Fibroblast of lung (primary cell): Measurements from ENCODE around the gene TMEM222. TPM values are rescaled to one million over a fixed set of nuclear protein-coding genes. Genes with fewer than 3 reads are reported as not detected.

ENCODE experiments used
- DNase-seq, 2 donors: peaks; one replicate each; pipeline versions ENCODE4 v3.0.0 to v3.0.0-alpha.2; 2010; ENCODE audit warnings: low read depth in 2 of 2
- H2AFZ ChIP-seq: 2 replicates; pipeline ENCODE4 v1.5.1; 2012; ENCODE audit warnings: low read length, control low read depth, inconsistent platforms
- H3K27ac ChIP-seq: 2 replicates; pipeline ENCODE4 v1.5.1; 2011; ENCODE audit warnings: low read length, control low read depth; ENCODE audit not compliant: insufficient read depth
- H3K27me3 ChIP-seq: 2 replicates; pipeline ENCODE4 v1.5.1; 2011; ENCODE audit warnings: mild to moderate bottlenecking, low read length; ENCODE audit not compliant: control insufficient read depth, insufficient read depth
- H3K36me3 ChIP-seq: 2 replicates; pipeline ENCODE4 v1.5.1; 2011; ENCODE audit warnings: low read length; ENCODE audit not compliant: control insufficient read depth, insufficient read depth
- H3K4me1 ChIP-seq: 2 replicates; pipeline ENCODE4 v1.5.1; 2011; ENCODE audit warnings: low read length; ENCODE audit not compliant: control insufficient read depth, insufficient read depth; ENCODE audit errors: extremely low read depth
- H3K4me2 ChIP-seq: 2 replicates; pipeline ENCODE4 v1.5.1; 2011; ENCODE audit warnings: low read length, control low read depth; ENCODE audit not compliant: insufficient read depth; ENCODE audit errors: extremely low read depth
- H3K4me3 ChIP-seq, 4 experiments: fragments of 200-600 bp in 1 of 4; sonication (generic) in 1 of 4; replicated peaks in 1 of 4; 2 replicates each; pipeline ENCODE4 v1.5.1; 2011 to 2016; ENCODE audit warnings: low read length in 4 of 4, low read depth in 3 of 4, mild to moderate bottlenecking in 3 of 4, control low read depth in 2 of 4, inconsistent platforms in 1 of 4, mixed read lengths in 1 of 4; ENCODE audit not compliant: insufficient read depth in 1 of 4; ENCODE audit errors: control extremely low read depth in 1 of 4
- H3K79me2 ChIP-seq: 2 replicates; pipeline ENCODE4 v1.5.1; 2012; ENCODE audit warnings: mild to moderate bottlenecking, low read length, inconsistent platforms; ENCODE audit not compliant: control insufficient read depth, insufficient read depth
- H3K9ac ChIP-seq: 2 replicates; pipeline ENCODE4 v1.5.1; 2011; ENCODE audit warnings: mild to moderate bottlenecking, low read length, control low read depth; ENCODE audit not compliant: insufficient read depth
- H3K9me3 ChIP-seq: 2 replicates; pipeline ENCODE4 v1.5.1; 2012; ENCODE audit warnings: low read depth, low read length; ENCODE audit not compliant: control insufficient read depth, insufficient read depth
- H4K20me1 ChIP-seq: 2 replicates; pipeline ENCODE4 v1.5.1; 2011; ENCODE audit warnings: low read length; ENCODE audit not compliant: control insufficient read depth, insufficient read depth; ENCODE audit errors: extremely low read depth
- EZH2 ChIP-seq: IDR thresholded peaks from 2 replicates; pipeline ENCODE4 v1.5.1; 2012; ENCODE audit warnings: low read length, control low read depth, mild to moderate bottlenecking; ENCODE audit errors: missing control alignments
- polyA plus RNA-seq, 2 donors: library from polyadenylated mRNA; depleted of rRNA in 1 of 2; stranded (reverse) in 1 of 2; unstranded in 1 of 2; fragments of >200 nt; gene quantifications; 2 replicates each; pipeline ENCODE4 v1.2.1, GENCODE V29; 2011 to 2012; ENCODE audit warnings: missing spikeins in 1 of 2
- total RNA-seq: library from RNA; depleted of rRNA; stranded (reverse); fragments of >200 nt; gene quantifications from 2 replicates; pipeline ENCODE4 v1.2.1, GENCODE V29; 2014
- TF ChIP-seq, protein P1 (sequence below), 2 donors: IDR thresholded peaks in 1 of 2; conservative IDR thresholded peaks in 1 of 2; 1 replicate in 1 of 2; 2 replicates in 1 of 2; pipeline ENCODE4 v1.5.1; 2011 to 2012; ENCODE audit warnings: low read length in 2 of 2, control low read depth in 1 of 2, inconsistent platforms in 1 of 2, low read depth in 1 of 2, mild to moderate bottlenecking in 1 of 2

The TMEM222 gene
- total and polyA plus RNA-seq, 2 donors (not counting 1 experiment from before 2014, with no cell fraction given): 21.6 to 37.1 TPM

DNA sequence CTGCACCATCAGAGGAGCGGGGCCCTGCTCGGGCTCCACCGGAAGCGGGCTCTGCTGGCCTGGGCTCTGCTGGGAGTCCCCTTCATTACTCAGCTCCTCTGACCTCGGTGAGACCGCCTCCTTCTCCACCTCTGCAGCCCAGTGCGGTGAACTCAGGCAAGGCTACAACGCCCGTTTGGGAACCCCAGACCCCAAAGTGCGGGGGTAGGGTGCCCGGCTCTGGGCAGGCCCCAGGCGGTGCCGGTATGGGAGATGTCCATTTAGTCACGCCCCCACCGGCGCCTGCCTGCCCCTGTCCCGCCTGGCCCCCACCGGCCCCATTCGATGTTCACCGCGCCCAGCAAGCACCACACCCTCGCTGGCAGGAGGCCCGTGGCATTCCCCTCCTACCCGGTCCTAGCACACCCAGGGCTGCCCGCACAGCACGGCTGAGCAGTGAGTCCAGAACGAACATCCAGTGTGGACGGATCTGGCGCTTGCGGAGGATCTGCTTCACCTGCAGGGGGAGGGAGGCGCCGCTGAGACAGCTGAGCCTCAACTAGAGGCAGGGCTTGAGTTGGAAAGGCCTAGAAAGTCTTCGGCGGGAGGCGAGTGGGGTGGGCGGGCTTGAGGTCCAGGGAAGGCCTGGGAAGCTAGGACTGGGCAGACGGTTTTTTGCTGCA is 34.8 kb downstream of the TMEM222 start:
- Histone ChIP-seq H3K79me2 (no peaks in the 10 kb centered on the region), H3K9me3 (no peaks in the 10 kb centered on the region)
- TF ChIP-seq, protein P1, sequence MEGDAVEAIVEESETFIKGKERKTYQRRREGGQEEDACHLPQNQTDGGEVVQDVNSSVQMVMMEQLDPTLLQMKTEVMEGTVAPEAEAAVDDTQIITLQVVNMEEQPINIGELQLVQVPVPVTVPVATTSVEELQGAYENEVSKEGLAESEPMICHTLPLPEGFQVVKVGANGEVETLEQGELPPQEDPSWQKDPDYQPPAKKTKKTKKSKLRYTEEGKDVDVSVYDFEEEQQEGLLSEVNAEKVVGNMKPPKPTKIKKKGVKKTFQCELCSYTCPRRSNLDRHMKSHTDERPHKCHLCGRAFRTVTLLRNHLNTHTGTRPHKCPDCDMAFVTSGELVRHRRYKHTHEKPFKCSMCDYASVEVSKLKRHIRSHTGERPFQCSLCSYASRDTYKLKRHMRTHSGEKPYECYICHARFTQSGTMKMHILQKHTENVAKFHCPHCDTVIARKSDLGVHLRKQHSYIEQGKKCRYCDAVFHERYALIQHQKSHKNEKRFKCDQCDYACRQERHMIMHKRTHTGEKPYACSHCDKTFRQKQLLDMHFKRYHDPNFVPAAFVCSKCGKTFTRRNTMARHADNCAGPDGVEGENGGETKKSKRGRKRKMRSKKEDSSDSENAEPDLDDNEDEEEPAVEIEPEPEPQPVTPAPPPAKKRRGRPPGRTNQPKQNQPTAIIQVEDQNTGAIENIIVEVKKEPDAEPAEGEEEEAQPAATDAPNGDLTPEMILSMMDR (conservative IDR thresholded peaks at IDR 0.05 in 1 of 2, IDR thresholded peaks at IDR 0.05 in 1 of 2; ENCODE audit: low read depth in 1 of 2, low read length in 2 of 2): no peak
- no peak for TF ChIP-seq EZH2

GRCh38 chr1:27357281-27358037 is 35.5 kb downstream of the TMEM222 start:
- peak; percentile 45 to 48 for DNase-seq
- Histone ChIP-seq H3K9ac (no peak overlapping the region), H3K27me3 (no peaks in the 10 kb centered on the region), H3K4me2 (no peak overlapping the region), H2AFZ (no peak overlapping the region), H3K4me3 (no peak overlapping the region), H3K79me2 (no peaks in the 10 kb centered on the region), H3K27ac (no peak overlapping the region), H3K4me1 (no peaks in the 10 kb centered on the region), H3K36me3 (peaks cover 32% of the 10 kb centered on the region), H4K20me1 (no peaks in the 10 kb centered on the region), H3K9me3 (no peaks in the 10 kb centered on the region)
- TF ChIP-seq, protein P1 (conservative IDR thresholded peaks at IDR 0.05 in 1 of 2, IDR thresholded peaks at IDR 0.05 in 1 of 2; ENCODE audit: low read depth in 1 of 2, low read length in 2 of 2): peak; percentile 64 to 79
- no peak for TF ChIP-seq EZH2

More for the DNA sequence above, 34.8 kb downstream of the TMEM222 start:
- no peak overlapping the region for H3K4me3 ChIP-seq
- H2AFZ ChIP-seq: no peak overlapping the region
- H3K4me2 ChIP-seq: no peak overlapping the region
- no peaks in the 10 kb centered on the region for H3K27me3 ChIP-seq
- no peaks in the 10 kb centered on the region for H3K4me1 ChIP-seq
- peaks cover 29% of the 10 kb centered on the region for H3K36me3 ChIP-seq
- no peak for DNase-seq
- no peaks in the 10 kb centered on the region for H4K20me1 ChIP-seq
- no peak overlapping the region for H3K9ac ChIP-seq
- no peak overlapping the region for H3K27ac ChIP-seq

GRCh38 chr1:27358038-27358927 is 36.3 kb downstream of the TMEM222 start:
- Histone ChIP-seq H4K20me1 (no peaks in the 10 kb centered on the region), H3K4me3 (no peak overlapping the region), H3K4me1 (no peaks in the 10 kb centered on the region), H3K79me2 (no peaks in the 10 kb centered on the region), H3K36me3 (peaks cover 37% of the 10 kb centered on the region), H3K4me2 (no peak overlapping the region), H2AFZ (no peak overlapping the region), H3K9ac (no peak overlapping the region), H3K27me3 (no peaks in the 10 kb centered on the region), H3K27ac (no peak overlapping the region), H3K9me3 (no peaks in the 10 kb centered on the region)
- no peak for DNase-seq
- TF ChIP-seq, protein P1 (conservative IDR thresholded peaks at IDR 0.05 in 1 of 2, IDR thresholded peaks at IDR 0.05 in 1 of 2; ENCODE audit: low read depth in 1 of 2, low read length in 2 of 2): no peak
- TF ChIP-seq EZH2: no peak
